DND-41 (cell line): ENCODE data around the gene TRAPPC10.
A peak's percentile ranks its signal among the peaks of the same experiment; 100 is the strongest.

Experiments used
- CTCF ChIP-seq: IDR thresholded peaks from 2 replicates; pipeline ENCODE4 v1.5.1; 2012; ENCODE audit warnings: borderline replicate concordance, low read length, moderate library complexity, mild to moderate bottlenecking; ENCODE audit not compliant: poor library complexity, severe bottlenecking; ENCODE audit errors: extremely low read depth
- EZH2 ChIP-seq: IDR thresholded peaks from 3 replicates; pipeline ENCODE4 v1.6.1; 2012; ENCODE audit warnings: borderline replicate concordance, low read depth, mild to moderate bottlenecking, moderate library complexity, low read length, inconsistent platforms; ENCODE audit not compliant: severe bottlenecking

DNA sequence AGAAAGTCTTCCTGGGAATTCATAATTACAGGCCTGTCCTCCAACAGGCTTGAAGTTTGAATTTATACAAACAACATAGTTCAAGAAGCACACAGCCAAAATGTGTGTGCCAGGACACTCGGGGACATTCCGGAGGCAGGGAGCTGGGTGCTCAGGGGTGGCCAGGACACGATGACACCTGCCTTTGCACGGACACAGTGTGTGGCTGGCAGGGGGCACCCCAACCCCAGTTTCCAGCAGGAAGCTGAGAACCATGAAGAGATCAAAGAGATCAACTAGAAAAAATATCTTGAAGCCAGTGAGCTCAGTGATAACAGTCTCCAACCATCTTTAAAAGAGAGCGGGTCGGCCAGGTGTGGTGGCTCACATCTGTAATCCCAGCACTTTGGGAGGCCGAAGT lies 32.5 kb upstream of the TRAPPC10 start:
- TF ChIP-seq CTCF (peak; percentile 19), EZH2 (no peak)
